ENCODE measurements around the gene ACAP1. TPM values are rescaled to one million over a fixed set of nuclear protein-coding genes. Genes with fewer than 3 reads are reported as not detected.

The ACAP1 gene
- polyA plus RNA-seq, 1 donor: 12.2 TPM

DNA sequence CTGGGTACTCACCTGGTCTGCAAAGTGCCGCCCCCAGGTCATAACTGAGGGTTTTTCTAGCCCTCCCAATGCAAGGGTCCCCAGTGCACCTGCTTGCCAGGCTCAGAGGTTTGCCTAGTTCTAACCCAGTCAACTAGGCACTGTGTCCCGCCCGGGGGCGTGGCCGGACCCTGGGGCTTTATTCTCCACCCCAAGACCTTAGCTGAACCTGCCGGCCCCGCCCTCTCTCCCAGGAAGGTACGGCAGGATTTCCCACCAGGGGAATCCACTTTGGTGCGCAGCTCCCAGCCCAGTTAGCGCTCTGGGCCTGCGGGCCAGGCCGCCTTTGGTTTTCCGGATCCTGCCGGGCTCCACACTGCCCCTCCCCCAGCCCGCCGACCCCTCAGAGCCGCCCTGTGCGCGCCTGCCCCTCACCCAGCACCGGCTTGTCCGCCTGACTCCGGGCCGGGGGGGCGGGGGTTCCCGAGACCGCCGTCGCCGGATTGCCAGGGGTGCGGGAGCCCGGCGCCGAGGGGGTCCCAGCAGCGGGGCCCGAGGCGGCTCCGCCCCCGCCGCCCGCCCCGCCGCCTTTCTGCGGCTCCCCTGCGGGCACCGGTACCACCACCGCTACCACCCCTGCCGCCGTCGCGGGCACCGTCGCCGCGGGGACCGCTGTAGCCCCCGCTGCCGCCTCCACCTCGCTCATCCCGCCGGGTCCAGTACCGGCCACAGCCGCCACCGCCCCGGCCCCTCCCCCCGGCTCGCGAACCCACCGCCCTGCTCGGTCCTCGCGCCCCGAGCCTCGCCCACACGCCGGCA, 42.3 kb upstream of the ACAP1 start:
- Histone ChIP-seq H3K4me1 (ENCODE audit: control insufficient read depth, insufficient read depth, low read length) (peaks cover 34% of the 10 kb centered on the region), H3K27me3 (ENCODE audit: control insufficient read depth, insufficient read depth, low read length) (peaks cover 37% of the 10 kb centered on the region), H3K4me3 (ENCODE audit: low read length) (no peak overlapping the region), H3K36me3 (ENCODE audit: control insufficient read depth, insufficient read depth, low read length) (no peaks in the 10 kb centered on the region), H3K27ac (ENCODE audit: low read length) (no peak overlapping the region), H3K9me3 (ENCODE audit: control insufficient read depth, low read depth, low read length) (peaks cover 6% of the 10 kb centered on the region)
- WGBS (ENCODE audit: insufficient coverage, low lambda C conversion rate): no CpG with 5 or more reads among the region's 75 CpGs
- peak; percentile 31 to 64 for DNase-seq

DNA sequence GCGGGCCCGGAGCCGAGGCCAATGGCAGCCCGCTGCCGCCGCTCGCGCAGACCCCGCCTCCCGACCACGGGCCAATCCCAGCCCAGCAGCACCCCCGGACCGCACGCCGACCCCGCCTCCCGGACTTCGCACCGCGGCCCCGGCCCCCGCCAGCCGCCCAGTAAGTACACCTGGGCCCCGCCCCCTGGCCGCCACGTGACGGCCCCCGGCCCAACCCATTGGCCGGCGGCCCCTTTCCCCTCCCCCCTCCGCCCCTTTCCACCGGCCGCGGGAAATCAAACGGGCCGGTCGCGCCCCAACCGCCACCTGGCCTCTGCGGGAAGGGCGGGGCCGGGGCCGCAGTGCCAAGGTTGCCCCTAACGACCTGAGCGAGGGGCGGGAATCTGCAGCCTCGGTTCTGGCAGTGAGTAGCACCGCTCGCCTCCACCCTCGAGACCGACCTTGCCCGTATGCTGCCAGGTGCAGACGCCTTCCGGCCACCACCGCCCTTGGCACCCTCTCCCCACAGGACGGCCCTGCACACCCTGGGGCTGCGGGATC, 41.6 kb upstream of the ACAP1 start, which contains the start of gene YBX2:
Gene YBX2, minus strand, starts transcription at position 26 of the 540 bp plus-strand sequence. CDS start 139 bp downstream, outside the sequence.
- Histone ChIP-seq H3K27ac (ENCODE audit: low read length) (no peak within 1 kb of the TSS), H3K4me1 (ENCODE audit: control insufficient read depth, insufficient read depth, low read length) (peaks cover 34% of the 10 kb centered on the region), H3K4me3 (ENCODE audit: low read length) (peak within 1 kb of the TSS; percentile 31), H3K36me3 (ENCODE audit: control insufficient read depth, insufficient read depth, low read length) (no peaks in the 10 kb centered on the region), H3K27me3 (ENCODE audit: control insufficient read depth, insufficient read depth, low read length) (peaks cover 37% of the 10 kb centered on the region), H3K9me3 (ENCODE audit: control insufficient read depth, low read depth, low read length) (peaks cover 6% of the 10 kb centered on the region)
- 0% methylated on average over 2 of the region's 57 CpGs for WGBS (ENCODE audit: insufficient coverage, low lambda C conversion rate)
- DNase-seq: peak; percentile 92 to 95

DNA sequence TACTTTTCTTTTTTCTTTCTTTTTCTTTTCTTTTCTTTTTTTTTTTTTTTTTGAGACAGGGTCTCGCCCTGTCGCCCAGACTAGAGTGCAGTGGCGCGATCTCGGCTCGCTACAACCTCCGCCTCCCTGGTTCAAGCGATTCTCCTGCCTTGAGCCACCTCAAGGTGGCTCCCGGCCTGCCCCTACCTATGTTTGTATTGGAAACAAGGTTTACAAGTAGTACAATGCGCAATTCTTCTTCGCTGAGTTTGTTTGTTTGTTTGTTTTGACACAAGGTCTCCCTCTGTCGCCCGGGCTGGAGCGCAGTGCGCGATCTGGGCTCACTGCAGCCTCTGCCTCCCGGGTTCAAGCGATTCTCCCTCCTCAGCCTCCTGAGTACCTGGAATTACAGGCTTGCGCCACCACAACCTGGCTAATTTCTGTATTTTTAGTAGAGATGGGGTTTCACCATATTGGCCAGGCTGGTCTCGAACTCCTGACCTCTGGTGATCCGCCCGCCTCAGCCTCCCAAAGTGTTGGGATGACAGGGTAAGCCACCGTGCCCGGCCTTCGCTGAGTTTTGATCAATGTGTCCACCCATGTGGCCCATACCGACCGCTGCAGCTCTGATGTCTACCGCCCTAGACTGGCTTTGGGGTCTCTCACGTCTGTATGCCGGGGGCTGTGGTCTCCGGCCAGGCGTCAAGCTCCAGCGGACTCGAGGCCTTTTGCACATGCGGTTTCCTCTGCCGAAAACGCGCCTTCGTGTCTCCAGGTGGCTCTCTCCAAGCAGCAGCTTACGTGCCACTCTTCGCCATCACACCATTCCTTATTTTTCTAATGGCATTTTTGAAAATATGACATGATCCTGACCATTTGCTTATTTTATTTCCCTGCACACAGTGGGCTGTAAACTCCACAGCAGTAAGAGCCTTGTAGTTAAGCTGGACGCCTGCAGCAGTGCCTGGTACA, 40.8 kb upstream of the ACAP1 start:
- Histone ChIP-seq H3K27me3 (ENCODE audit: control insufficient read depth, insufficient read depth, low read length) (peaks cover 37% of the 10 kb centered on the region), H3K4me3 (ENCODE audit: low read length) (peak overlapping the region; percentile 31), H3K4me1 (ENCODE audit: control insufficient read depth, insufficient read depth, low read length) (peaks cover 34% of the 10 kb centered on the region), H3K9me3 (ENCODE audit: control insufficient read depth, low read depth, low read length) (peaks cover 6% of the 10 kb centered on the region), H3K36me3 (ENCODE audit: control insufficient read depth, insufficient read depth, low read length) (no peaks in the 10 kb centered on the region), H3K27ac (ENCODE audit: low read length) (no peak overlapping the region)
- no peak for DNase-seq
- WGBS (ENCODE audit: insufficient coverage, low lambda C conversion rate): no CpG with 5 or more reads among the region's 42 CpGs

DNA sequence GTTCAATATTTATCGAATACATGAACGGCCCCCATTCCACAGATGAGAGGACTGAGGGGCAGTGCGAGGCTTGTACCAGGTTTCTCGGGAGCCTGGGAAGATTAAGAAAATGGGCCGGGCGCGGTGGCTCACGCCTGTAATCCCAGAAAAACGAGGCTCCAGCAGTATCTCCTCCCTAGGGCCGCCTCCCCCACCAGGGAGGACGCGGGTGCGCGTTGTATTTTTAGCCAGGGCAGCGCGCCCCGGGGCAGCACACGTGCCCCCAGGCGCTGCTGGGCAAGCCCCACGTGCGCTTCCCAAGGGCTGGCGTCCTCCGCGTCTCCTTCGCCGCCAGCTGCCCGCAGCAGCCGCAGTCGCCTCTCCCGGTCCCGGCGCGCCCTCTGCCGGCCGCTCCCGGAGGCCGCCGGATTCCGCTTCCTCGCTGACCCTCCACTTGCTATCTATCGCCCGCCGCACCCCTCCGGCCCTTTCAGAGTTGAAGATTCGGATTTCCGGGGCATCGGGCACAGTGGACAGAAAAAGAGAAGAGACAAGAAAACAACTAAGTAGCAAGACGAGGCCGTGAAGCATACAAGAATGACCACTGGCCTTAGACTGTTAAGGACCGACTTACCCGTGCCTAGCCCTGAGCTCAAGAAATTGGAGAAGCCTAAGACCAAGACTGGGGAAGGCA, 40.0 kb upstream of the ACAP1 start:
- Histone ChIP-seq H3K27ac (ENCODE audit: low read length) (no peak overlapping the region), H3K4me1 (ENCODE audit: control insufficient read depth, insufficient read depth, low read length) (peaks cover 34% of the 10 kb centered on the region), H3K4me3 (ENCODE audit: low read length) (no peak overlapping the region), H3K9me3 (ENCODE audit: control insufficient read depth, low read depth, low read length) (peaks cover 6% of the 10 kb centered on the region), H3K36me3 (ENCODE audit: control insufficient read depth, insufficient read depth, low read length) (no peaks in the 10 kb centered on the region), H3K27me3 (ENCODE audit: control insufficient read depth, insufficient read depth, low read length) (peaks cover 34% of the 10 kb centered on the region)
- DNase-seq: peak; percentile 71 to 74
- no CpG with 5 or more reads among the region's 51 CpGs for WGBS (ENCODE audit: insufficient coverage, low lambda C conversion rate)

DNA sequence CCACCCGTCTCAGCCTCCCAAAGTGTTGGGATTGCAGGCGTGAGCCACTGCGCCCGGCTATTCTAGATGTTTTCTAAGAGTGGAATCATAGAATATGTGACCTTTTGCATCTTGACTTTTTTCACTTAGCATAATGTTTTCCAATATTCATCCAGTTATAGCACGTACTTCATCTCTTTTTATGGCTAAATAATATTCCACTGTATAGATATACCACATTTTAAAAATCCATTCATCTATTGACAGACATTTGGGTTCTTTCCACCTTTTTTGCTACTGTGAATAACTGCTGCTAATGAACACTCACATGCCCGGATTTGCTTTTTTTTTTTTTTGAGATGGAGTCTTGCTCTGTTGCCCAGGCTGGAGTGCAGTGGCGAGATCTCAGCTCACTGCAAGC, 32.1 kb upstream of the ACAP1 start:
- WGBS (ENCODE audit: insufficient coverage, low lambda C conversion rate): 97% methylated on average over 5 of the region's 7 CpGs
- no peaks in the 10 kb centered on the region for H3K27me3 ChIP-seq (ENCODE audit: control insufficient read depth, insufficient read depth, low read length)
- no peak for DNase-seq
- H3K4me3 ChIP-seq (ENCODE audit: low read length): no peak overlapping the region
- no peak overlapping the region for H3K27ac ChIP-seq (ENCODE audit: low read length)
- H3K9me3 ChIP-seq (ENCODE audit: control insufficient read depth, low read depth, low read length): no peaks in the 10 kb centered on the region
- H3K36me3 ChIP-seq (ENCODE audit: control insufficient read depth, insufficient read depth, low read length): no peaks in the 10 kb centered on the region
- peaks cover 3% of the 10 kb centered on the region for H3K4me1 ChIP-seq (ENCODE audit: control insufficient read depth, insufficient read depth, low read length)

DNA sequence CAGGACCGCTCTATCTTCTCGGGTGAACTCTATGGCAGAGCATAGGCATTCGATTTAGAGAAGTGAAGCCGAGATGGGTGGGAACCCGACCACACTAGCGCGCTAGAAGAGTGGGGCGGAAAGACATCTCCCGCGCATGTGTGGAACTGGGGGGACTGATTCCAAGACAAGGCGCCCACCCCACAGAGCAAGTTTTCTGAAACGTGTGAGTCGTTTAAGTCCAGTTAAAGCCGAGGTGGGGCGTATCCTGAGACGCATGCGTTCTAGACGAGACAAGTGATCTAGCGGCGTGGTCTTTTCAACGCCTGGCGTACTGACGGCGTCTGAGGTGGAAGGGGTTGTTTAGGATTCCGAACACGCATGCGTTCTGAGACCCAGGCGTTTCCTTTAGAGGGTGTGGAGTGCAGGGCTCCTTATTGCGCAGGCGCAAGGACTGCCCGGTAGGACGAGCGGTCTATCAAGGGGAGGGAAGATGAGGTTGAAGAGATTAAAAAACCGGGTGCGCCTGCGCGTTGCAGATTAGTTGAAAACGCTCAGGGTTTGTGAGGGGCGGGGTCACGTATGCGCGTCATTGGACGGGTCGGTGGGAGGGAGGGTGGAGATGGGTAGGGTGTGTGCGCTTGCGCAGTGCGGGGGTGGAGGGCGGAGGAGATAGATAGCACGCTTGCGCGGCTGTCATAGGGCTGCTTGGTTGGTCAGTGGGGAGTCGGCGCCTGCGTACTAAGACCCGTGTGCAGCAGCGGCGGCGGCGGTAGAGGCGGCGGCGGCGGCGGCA, 29.2 kb upstream of the ACAP1 start, which contains the start of gene EIF5A:
Gene EIF5A, plus strand, starts transcription at position 718 of the 775 bp plus-strand sequence. CDS start 2,008 bp downstream, outside the sequence.
- Histone ChIP-seq H3K27me3 (ENCODE audit: control insufficient read depth, insufficient read depth, low read length) (no peaks in the 10 kb centered on the region), H3K9me3 (ENCODE audit: control insufficient read depth, low read depth, low read length) (no peaks in the 10 kb centered on the region), H3K36me3 (ENCODE audit: control insufficient read depth, insufficient read depth, low read length) (peaks cover 24% of the 10 kb centered on the region), H3K4me3 (ENCODE audit: low read length) (peak within 1 kb of the TSS; percentile 94), H3K4me1 (ENCODE audit: control insufficient read depth, insufficient read depth, low read length) (peaks cover 13% of the 10 kb centered on the region), H3K27ac (ENCODE audit: low read length) (peak within 1 kb of the TSS; percentile 97)
- no CpG with 5 or more reads among the region's 64 CpGs for WGBS (ENCODE audit: insufficient coverage, low lambda C conversion rate)
- peak; percentile 100 for DNase-seq

DNA sequence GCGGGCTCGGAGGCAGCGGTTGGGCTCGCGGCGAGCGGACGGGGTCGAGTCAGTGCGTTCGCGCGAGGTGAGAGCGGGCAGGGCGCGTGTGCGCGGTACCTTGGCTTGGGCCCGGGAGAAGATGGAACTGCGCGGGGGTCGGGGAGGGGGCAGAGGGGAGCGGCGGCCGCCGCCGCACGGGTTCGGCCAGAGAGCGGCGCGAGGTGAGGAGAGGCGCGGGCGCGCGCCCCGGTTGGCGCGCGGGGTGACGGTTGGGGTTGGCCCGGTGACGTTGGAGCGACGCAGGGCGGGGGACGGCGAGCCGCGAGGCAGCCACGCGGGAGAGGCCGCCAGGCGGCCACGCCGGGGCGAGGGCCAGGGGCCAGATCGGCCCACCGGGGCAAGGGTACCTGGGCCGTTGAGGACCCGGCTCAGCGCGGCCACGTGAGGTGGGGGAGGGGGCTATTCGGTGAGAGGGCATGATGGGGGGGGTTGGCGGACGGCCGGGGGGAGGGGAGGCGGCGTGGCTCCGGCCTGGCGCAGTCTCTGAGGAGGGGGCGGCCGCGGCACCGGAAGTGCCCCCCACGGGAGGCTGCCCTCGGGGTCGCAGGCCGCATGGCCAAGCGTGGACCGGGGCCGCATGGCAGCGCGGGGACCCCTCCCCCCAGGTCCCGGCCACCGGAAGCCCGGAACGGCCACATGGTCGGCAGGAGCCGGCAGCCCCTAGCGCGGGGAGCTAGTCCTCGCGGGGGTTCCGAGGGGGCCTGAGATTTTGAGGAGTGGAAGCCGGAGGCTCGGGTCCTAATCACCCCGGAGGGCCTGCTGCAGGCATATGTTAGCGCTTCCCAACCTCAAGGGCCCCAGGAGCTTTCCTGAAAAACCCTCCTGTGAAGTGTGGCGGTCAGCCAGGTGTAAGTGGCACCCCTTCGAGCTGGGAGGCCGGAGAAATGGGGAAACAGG, 28.4 kb upstream of the ACAP1 start:
- Histone ChIP-seq H3K4me1 (ENCODE audit: control insufficient read depth, insufficient read depth, low read length) (peaks cover 13% of the 10 kb centered on the region), H3K27me3 (ENCODE audit: control insufficient read depth, insufficient read depth, low read length) (no peaks in the 10 kb centered on the region), H3K9me3 (ENCODE audit: control insufficient read depth, low read depth, low read length) (no peaks in the 10 kb centered on the region), H3K4me3 (ENCODE audit: low read length) (peak overlapping the region; percentile 94), H3K27ac (ENCODE audit: low read length) (peak overlapping the region; percentile 97), H3K36me3 (ENCODE audit: control insufficient read depth, insufficient read depth, low read length) (peaks cover 32% of the 10 kb centered on the region)
- no CpG with 5 or more reads among the region's 104 CpGs for WGBS (ENCODE audit: insufficient coverage, low lambda C conversion rate)
- DNase-seq: peak; percentile 48 to 54

DNA sequence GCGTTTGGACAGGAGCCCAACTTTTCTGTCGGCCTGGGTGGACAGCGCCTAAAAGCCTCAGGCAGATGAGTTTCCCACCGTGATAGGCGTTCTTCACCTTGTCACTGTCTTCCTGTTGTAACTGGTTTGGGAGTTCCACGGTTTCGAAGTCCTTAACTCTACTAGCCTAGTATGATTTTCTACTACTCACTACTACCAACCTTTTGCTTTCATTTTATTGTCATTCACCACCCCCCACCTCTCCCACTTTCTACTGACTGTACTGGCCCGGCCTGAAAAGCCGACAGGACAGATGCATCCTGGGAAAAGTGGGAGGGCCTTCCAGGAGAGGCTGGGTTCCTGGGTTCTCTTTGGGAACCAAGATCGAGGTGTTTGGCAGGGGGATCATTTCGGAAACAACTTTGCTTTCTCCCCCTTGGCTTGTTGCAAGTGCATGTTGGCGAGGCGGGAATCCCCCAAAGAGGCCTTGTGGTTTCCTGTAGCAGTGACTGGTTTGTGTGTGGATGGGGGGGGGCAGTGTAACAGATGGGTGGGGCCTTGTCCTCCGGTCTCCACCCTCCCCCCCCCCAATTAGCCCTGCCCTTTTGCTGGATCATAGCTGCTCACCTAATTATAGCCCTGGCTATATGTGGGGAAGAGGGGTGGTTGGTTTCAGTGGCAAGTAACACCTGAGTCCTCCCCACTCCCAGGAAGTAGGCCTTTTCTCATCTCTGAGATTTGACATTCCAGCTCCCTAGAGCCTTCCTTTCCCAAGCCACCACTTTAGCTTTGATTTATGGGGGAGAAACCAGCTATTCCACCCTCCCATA, 27.5 kb upstream of the ACAP1 start:
- Histone ChIP-seq H3K4me3 (ENCODE audit: low read length) (peak overlapping the region; percentile 94), H3K36me3 (ENCODE audit: control insufficient read depth, insufficient read depth, low read length) (peaks cover 41% of the 10 kb centered on the region), H3K27me3 (ENCODE audit: control insufficient read depth, insufficient read depth, low read length) (no peaks in the 10 kb centered on the region), H3K27ac (ENCODE audit: low read length) (peak overlapping the region; percentile 97), H3K9me3 (ENCODE audit: control insufficient read depth, low read depth, low read length) (no peaks in the 10 kb centered on the region), H3K4me1 (ENCODE audit: control insufficient read depth, insufficient read depth, low read length) (peaks cover 13% of the 10 kb centered on the region)
- DNase-seq: peak; percentile 78 to 89
- WGBS (ENCODE audit: insufficient coverage, low lambda C conversion rate): 0% methylated on average over 2 of the region's 14 CpGs

Data from large intestine (tissue), 3 donors.